ENCODE data around the gene PTPRU. TPM values are rescaled to one million over a fixed set of nuclear protein-coding genes. Genes with fewer than 3 reads are reported as not detected.

Gene PTPRU
- total and polyA plus RNA-seq, 4 donors: 1.6 to 15.1 (median 6.0) TPM

- Histone ChIP-seq H3K9me3 (ENCODE audit: control insufficient read depth in 4 of 4, low read length in 3 of 4) (no peaks in the 10 kb centered on the region), H3K36me3 (ENCODE audit: control insufficient read depth in 4 of 4, insufficient read depth in 3 of 4, low read depth in 1 of 4, low read length in 3 of 4) (peaks cover 0 to 2% (median 0%) of the 10 kb centered on the region in 4 donors), H3K27ac (ENCODE audit: low read depth in 1 of 2, low read length in 2 of 2) (no peak overlapping the region), H3K9ac (ENCODE audit: low read depth in 1 of 2, low read length in 2 of 2) (no peak overlapping the region), H3K4me3 (ENCODE audit: low read depth in 1 of 3, low read length in 3 of 3) (no peak overlapping the region), H3K27me3 (ENCODE audit: control insufficient read depth in 4 of 4, insufficient read depth in 4 of 4, low read length in 3 of 4) (no peaks in the 10 kb centered on the region), H3K4me1 (ENCODE audit: control insufficient read depth in 4 of 4, insufficient read depth in 4 of 4, low read length in 3 of 4) (no peaks in the 10 kb centered on the region)
- WGBS: 80% methylated on average over 2 of the region's 2 CpGs
- DNase-seq (ENCODE audit: low spot score): no peak
- TF ChIP-seq TAF1 (conservative IDR thresholded peaks at IDR 0.05) (no peak), RAD21 (IDR thresholded peaks at IDR 0.05) (no peak), NR2F2 (IDR thresholded peaks at IDR 0.05) (no peak), GABPA (IDR thresholded peaks at IDR 0.05 in 1 of 2, conservative IDR thresholded peaks at IDR 0.05 in 1 of 2) (no peak), JUND (IDR thresholded peaks at IDR 0.05) (no peak), FOXA1 (IDR thresholded peaks at IDR 0.05) (no peak), ATF3 (IDR thresholded peaks at IDR 0.05) (no peak), ZBTB33 (IDR thresholded peaks at IDR 0.05) (no peak)
Measured at GRCh38 chr1:29330089-29330488, 93.8 kb downstream of the PTPRU start.

GRCh38 chr1:29330856-29331255 is 94.5 kb downstream of the PTPRU start:
- no peak for DNase-seq (ENCODE audit: low spot score)
- Histone ChIP-seq H3K36me3 (ENCODE audit: control insufficient read depth in 4 of 4, insufficient read depth in 3 of 4, low read depth in 1 of 4, low read length in 3 of 4) (peaks cover 0 to 2% (median 0%) of the 10 kb centered on the region in 4 donors), H3K27ac (ENCODE audit: low read depth in 1 of 2, low read length in 2 of 2) (no peak overlapping the region), H3K27me3 (ENCODE audit: control insufficient read depth in 4 of 4, insufficient read depth in 4 of 4, low read length in 3 of 4) (no peaks in the 10 kb centered on the region), H3K4me3 (ENCODE audit: low read depth in 1 of 3, low read length in 3 of 3) (no peak overlapping the region), H3K4me1 (ENCODE audit: control insufficient read depth in 4 of 4, insufficient read depth in 4 of 4, low read length in 3 of 4) (no peaks in the 10 kb centered on the region), H3K9ac (ENCODE audit: low read depth in 1 of 2, low read length in 2 of 2) (no peak overlapping the region), H3K9me3 (ENCODE audit: control insufficient read depth in 4 of 4, low read length in 3 of 4) (no peaks in the 10 kb centered on the region)
- TF ChIP-seq YY1 (IDR thresholded peaks at IDR 0.05) (no peak), ATF3 (IDR thresholded peaks at IDR 0.05) (no peak), REST (IDR thresholded peaks at IDR 0.05) (no peak)
- 85% methylated on average over 7 of the region's 7 CpGs for WGBS

GRCh38 chr1:29331309-29331708 is 95.0 kb downstream of the PTPRU start:
- Histone ChIP-seq H3K27me3 (ENCODE audit: control insufficient read depth in 4 of 4, insufficient read depth in 4 of 4, low read length in 3 of 4) (no peaks in the 10 kb centered on the region), H3K36me3 (ENCODE audit: control insufficient read depth in 4 of 4, insufficient read depth in 3 of 4, low read depth in 1 of 4, low read length in 3 of 4) (no peaks in the 10 kb centered on the region), H3K27ac (ENCODE audit: low read depth in 1 of 2, low read length in 2 of 2) (no peak overlapping the region), H3K4me1 (ENCODE audit: control insufficient read depth in 4 of 4, insufficient read depth in 4 of 4, low read length in 3 of 4) (no peaks in the 10 kb centered on the region), H3K9me3 (ENCODE audit: control insufficient read depth in 4 of 4, low read length in 3 of 4) (no peaks in the 10 kb centered on the region), H3K9ac (ENCODE audit: low read depth in 1 of 2, low read length in 2 of 2) (no peak overlapping the region), H3K4me3 (ENCODE audit: low read depth in 1 of 3, low read length in 3 of 3) (no peak overlapping the region)
- TF ChIP-seq HNF4A (conservative IDR thresholded peaks at IDR 0.05): peak; percentile 13 to 52
- no peak for TF ChIP-seq SP1 (IDR thresholded peaks at IDR 0.05)
- no peak for DNase-seq (ENCODE audit: low spot score)
